Fibroblast of the aortic adventitia (primary cell): ENCODE results near the gene SKAP1. TPM values are rescaled to one million over a fixed set of nuclear protein-coding genes. Genes with fewer than 3 reads are reported as not detected.

Experiments used
- DNase-seq: peaks from one replicate; pipeline ENCODE4 v3.0.0-alpha.2; 2010; ENCODE audit warnings: low read depth
- H3K4me3 ChIP-seq: 2 replicates; pipeline ENCODE4 v1.5.1; 2011; ENCODE audit warnings: low read depth, mild to moderate bottlenecking, control low read depth, low read length, moderate library complexity
- CTCF ChIP-seq: IDR thresholded peaks from 2 replicates; pipeline ENCODE4 v1.5.1; 2011; ENCODE audit warnings: mild to moderate bottlenecking, low read length, control low read depth, inconsistent platforms; ENCODE audit not compliant: insufficient read depth
- total RNA-seq: library from RNA; depleted of rRNA; stranded (reverse); fragments of >200 nt; gene quantifications from 2 replicates; pipeline ENCODE4 v1.2.3, GENCODE V29; 2012; ENCODE audit warnings: low replicate concordance

Gene SKAP1
- total RNA-seq, 1 donor: not detected

- DNase-seq: no peak
- TF ChIP-seq CTCF: no peak
- no peak overlapping the region for H3K4me3 ChIP-seq
Measured at GRCh38 chr17:48223945-48224344, 206.1 kb downstream of the SKAP1 start.

DNA sequence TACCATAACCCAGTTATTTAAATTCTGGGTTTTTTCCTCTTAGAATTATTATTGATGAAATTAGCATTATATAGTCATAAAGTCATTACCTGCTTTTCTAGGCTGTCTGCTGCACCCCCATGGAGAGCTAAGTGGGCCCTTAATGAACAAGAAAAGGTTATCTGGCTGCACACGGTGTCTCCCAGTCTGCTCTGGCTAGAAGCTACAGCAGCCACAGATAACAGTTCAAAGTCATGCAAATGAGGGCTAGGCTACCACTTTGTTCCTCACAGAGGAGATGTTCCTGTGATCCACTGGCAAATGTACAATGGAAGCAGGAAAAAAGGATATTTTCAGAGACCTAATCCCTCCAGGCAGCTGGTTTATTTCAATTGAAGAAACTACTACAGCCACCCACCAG is 210.4 kb downstream of the SKAP1 start:
- H3K4me3 ChIP-seq: no peak overlapping the region
- no peak for DNase-seq
- no peak for TF ChIP-seq CTCF

- H3K4me3 ChIP-seq: no peak overlapping the region
- peak; percentile 71 for TF ChIP-seq CTCF
- DNase-seq: peak; percentile 59
Measured at GRCh38 chr17:48215583-48216139, 214.4 kb downstream of the SKAP1 start.

DNA sequence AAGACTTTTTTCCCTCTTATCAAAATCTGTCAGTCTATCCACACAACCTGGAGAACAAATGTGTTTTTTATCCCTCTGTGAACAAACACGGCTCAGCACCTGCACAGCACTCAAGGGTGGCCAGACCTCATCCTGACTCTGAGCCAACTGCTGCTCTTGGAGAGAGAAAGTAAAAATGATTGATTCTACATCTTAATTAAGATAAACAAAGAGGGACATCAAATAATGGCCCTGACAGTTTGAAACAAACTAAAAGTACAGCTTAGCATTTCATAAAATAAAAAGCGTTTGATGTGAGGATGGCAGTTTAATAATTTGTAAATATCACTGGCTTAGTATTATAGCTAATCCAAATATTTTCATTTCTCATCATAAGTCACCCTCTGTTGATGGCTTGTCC is 216.2 kb downstream of the SKAP1 start:
- no peak for DNase-seq
- H3K4me3 ChIP-seq: no peak overlapping the region
- no peak for TF ChIP-seq CTCF

DNA sequence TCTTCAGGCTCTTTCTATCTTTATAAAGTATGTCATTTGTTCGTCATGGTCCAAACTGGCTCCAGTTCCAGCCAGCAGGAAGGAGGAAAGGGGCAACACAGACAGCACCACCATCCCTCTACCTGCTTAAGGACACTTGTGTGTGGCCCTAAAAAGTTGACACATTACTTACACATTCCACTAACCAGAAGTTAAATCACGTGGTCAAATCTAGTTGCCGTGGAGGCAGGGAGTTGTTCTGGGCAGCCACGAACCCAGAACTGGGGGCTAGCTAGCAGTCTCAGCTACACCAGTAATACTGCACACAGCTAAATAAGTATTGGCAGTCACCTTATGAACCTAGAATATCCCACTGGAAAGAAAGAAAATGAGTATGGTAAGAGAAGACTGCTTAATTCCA is 218.2 kb downstream of the SKAP1 start:
- no peak for DNase-seq
- TF ChIP-seq CTCF: no peak
- no peak overlapping the region for H3K4me3 ChIP-seq

- DNase-seq: no peak
- no peak overlapping the region for H3K4me3 ChIP-seq
- TF ChIP-seq CTCF: no peak
Measured at GRCh38 chr17:48211011-48211410, 219.0 kb downstream of the SKAP1 start.

GRCh38 chr17:48209973-48210372 is 220.0 kb downstream of the SKAP1 start:
- no peak for TF ChIP-seq CTCF
- no peak overlapping the region for H3K4me3 ChIP-seq
- DNase-seq: no peak
